ENCODE measurements around the gene LGALS3BP.
A peak's percentile ranks its signal among the peaks of the same experiment; 100 is the strongest.
"Not testable (repeated sequence)": the region's sequence is repeated elsewhere in the genome, so short reads cannot be mapped to it uniquely, and the experiment has no call there.

Gene LGALS3BP

DNA sequence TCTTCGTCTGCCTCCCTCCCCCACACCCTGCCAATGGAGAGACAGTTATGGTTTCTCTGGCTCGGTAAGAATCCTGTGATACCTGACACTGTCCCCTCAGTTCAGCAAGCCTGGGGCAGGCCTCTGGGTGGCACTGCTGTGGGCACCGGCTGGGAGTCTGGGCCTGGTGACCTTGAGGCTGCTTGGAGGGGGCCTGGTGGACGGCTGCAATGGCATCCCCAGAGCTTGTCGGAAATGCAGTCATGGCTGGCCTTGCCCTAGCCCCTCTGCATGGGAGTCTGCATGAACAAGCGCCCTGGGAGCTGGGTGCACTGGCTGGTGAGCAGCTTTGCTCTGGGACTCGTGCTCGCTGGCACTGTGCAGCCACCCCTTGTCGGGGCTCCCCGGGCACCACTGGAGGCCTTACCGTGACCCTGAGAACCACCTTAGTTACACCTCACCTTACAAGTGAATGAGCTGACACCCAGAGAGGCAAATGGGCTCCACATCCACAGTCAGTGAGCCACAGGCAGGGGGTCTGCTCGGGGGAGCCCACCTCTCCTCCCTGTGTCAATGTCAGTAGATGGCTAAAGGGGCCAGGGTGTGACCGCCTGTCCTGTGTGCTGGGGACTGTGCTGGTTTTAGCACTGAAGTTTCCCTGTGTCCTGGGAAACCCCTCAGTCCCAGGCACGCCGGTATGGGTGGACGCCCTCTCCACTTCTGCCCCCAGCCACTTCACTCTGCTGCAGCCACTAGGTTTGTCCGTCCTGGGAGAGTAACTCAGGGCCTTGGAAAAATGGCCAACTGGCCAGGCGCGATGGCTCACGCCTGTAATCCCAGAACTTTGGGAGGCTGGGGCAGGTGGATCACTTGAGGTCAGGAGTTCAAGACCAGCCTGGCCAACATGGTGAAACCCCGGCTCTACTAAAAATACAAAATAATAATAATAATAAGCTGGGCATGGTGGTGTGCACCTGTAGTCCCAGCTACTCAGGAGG lies 1.4 kb downstream of the LGALS3BP start:
- no peak for DNase-seq

DNA sequence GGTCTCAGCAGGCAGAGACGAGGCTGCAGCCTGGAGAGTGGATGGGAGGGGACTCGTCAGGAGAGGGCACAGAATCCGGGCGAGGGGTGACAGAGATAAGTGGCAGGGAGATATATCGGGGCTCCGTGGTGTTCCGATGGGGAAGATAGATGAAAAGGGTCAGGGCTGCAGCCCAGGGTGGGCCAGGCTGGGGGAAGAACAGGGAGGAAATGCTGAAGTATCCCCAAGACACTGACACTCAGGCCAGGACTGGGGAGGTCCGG lies 2.1 kb downstream of the LGALS3BP start:
- DNase-seq: no peak

DNA sequence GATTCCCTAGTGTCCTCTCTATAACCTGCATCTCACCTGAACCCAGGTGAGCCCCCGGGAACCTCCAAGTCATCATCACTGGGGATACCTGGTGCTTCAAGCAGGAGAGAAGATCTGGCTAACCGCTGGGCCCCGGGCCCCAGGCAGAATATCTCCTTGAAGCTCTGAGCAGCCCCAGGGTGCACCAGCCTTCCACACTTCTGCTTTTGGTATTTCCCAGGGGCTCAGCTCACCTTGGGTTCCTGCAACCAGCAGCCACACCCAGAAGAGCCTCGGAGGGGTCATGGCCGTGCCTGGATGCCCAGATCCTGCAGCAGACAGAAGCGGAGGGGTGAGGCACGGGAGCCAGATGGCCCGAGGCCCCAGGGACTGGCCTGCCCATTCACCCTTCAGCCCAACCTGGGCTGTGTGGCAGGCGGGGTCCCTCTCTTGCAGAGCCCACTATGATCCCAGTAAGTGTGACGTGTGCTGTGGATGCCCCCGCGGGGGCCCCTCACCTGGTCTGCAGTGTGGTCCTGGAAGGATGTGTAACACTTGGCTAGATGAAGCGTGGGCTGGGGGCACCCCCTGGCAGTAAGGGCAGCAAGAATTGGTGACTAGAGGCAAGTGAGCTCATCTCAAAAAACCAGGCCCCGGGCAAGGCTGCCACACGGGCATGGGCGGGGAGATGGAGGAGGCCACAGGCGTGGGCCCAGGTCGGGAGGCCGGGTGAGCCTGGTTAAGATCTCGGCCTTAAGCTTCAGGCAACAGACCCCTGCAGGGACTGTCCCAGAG lies 2.6 kb downstream of the LGALS3BP start:
- no peak for DNase-seq

DNA sequence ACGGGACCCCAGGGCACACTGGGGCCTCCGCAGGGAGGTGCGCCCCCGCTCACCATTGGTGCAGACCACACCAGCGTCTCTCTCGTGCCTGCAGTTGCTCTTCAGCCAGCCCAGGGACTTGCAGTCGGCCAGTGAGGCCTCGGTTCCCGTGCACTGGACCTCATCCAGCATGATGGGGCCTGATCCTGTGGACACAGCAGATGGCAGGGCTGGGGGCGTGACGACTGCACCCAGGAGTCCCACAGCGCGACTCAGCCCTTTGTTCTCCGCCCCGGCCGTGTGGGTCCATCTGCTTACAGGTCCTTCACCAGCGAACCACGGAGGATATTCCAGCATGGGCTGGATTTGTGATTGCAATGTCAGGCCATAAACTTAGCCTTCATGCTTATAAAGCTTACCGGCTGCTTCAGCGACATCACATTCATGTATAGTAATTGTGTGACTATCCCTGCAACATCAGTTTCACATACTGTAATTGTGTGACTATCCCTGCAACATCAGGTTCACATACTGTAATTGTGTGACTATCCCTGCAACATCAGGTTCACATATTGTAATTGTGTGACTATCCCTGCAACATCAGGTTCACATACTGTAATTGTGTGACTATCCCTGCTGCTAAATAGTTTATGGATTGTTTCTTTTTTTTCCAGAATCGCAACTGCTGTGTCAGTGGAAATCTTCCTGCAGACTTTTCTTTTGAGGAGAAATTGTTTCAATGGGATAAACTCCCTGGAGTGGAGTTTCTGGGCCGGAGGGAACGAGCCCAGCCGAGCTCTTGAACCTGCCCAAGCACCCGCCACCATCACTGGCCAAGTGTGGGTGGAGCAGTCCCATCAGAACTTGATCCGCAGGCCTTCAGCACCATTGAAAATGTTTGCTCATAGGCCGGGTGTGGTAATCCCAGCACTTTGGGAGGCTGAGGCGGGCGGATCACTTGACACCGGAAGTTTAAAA lies 4.8 kb downstream of the LGALS3BP start:
- no peak for DNase-seq

DNA sequence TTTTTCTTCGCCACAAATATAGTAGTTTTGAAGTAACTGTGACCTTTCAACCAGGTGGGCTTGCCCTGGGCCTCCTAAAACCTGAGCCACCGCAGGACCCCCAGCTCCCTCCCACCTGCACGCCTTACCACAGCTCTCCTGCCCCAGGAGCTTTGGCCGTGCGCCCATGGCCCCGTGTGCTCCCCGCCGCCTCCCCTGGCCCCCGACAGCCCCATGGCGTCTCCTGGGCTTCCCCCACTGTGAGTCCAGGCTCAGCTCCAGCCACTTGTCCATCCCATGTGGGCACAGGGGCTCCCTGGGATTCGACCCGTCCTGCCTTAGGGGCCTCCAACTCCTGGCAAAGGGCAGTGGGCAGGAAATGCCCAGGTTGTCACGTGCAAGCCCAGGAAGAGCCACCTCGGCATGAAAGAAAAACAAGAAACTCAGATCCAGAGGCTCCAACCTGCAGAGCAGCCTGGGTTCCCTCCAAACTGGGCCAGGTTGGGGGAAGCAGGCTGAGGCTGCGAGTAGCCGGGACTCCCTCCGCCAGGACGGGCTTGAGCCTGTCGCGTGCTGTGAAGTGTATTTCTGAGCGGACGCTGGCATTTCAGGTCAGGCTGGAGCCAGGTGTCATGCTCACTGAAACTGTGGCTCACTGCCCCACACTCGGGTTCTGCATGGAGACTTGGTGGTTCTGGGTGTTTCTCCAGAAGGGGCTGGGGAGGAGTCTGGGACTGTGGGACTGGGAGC lies 5.8 kb downstream of the LGALS3BP start:
- no peak for DNase-seq

DNA sequence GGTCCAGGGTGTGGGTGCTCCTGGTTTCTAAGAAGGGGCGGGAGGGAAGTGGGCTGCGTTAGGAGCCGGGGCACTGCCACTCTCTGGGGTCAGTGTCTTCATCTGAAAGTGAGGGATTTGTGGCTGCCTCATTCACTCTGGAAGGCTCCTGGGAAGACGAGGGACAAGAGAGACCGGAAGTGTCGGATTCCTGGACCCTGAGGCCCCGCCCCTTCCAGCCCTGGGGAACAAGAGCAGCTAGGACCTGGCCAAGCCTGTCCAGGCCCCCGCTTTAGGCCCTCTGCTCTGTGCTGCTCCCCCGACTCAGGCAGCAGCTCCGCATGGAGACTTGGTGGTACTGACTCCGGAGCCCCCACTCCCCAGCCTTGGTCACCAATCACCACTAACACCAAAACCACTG lies 6.5 kb downstream of the LGALS3BP start:
- no peak for DNase-seq

DNA sequence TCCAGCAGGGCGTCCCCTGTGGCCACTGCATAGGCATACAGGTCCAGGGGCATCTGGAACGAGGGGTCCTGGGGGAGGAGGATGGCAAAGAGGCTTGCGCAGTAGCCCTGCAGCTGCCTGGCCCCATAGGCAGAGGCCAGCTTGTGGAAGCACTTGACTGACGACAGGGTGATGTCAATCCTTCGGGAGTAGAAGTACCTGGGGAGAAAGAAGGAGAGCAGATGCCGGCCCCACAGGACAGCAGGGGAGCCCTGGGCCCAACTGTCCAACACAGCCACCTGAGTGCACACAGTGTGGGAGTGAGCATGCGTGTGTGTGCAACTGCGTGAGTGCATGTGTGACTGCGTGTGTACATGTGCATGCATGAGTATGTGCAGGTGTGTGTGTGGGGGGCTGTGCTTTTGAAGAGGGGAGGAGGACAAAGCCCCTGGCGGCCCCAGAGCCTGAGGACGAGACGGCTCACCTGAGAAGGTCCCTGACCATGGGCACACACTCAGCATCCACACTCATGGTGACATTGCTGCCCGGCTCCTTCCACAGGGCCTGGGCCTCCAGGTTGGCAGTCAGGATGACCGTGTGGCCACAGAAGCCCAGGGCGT lies 7.1 kb downstream of the LGALS3BP start:
- DNase-seq: no peak

DNA sequence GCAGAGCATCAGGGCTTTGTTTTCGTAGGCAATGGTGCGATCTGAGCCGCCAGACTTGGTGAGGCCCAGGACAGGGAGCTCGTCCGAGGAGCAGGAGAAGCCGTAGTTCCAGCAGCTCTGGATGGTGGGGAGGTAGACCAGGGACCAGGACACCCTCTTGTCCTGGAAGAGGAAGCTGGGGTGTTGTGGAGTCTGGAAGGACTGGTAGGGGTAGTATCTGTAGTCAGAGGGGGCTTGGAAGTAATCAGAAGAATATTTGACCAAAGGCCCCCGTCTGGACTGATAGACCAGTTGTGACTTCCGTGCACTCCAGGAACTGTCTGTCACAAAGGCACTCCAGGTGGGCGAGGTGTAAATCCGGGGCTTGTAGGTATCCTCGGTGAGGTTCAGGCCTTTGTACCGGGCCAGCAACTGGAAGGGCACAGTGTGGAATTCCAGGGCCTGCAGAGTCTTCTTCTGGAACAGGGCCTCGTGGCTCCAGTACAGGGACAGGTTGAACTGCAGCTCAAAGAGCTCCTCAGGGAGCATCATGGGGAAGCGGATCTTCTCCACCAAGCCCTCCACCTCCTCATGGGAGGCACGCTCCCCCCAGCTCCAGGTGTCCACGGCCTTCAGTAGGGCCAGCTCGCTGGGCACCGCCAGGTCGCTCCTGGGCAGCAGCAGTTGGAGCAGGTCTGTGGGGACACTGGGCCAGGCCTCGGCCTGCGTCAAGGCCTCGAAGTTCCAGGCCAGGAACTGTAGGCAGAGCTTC lies 7.8 kb downstream of the LGALS3BP start:
- DNase-seq: no peak

DNA sequence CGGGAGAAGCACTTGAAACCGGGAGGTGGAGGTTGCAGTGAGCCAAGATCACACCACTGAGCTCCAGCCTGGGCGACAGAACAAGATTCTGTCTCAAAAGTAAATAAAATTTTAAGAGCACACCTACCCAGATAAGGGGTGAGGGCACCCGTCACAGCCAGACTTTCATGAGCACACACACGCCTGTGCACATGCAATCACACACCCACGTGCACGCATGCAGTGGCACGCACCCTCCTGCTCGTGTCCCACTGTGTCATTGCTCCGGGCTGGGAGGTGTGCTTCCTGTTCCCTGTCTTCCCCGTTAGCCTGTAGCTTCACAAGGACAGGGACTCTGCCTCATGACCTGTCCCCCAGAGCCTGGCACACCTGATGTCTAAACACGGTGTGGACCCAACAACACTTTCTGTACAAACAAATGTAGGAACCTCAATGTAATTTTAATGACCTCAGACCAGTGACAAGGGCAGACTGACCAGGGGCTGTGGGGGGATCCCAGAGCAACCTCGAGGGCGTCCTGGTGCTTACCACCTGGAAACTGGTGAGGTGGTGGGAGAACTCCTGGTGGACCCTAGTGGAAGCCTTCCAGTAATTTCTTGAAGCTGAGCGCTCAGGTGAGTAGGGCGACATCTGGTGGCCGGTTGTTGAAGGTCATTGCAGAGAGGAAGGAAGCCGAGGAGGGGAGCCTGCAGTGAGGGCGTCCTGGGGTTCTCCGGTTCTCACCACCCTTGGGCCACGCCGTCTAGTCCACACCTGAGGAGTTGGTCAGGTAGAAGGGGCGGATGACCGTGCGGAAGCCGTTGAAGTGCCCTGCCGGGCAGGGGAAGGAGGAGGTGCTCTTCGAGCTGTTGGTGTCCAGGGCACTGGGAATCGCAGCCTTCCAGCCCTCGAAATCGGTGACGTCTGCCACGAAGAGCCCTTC lies 8.6 kb downstream of the LGALS3BP start:
- DNase-seq: no peak

DNA sequence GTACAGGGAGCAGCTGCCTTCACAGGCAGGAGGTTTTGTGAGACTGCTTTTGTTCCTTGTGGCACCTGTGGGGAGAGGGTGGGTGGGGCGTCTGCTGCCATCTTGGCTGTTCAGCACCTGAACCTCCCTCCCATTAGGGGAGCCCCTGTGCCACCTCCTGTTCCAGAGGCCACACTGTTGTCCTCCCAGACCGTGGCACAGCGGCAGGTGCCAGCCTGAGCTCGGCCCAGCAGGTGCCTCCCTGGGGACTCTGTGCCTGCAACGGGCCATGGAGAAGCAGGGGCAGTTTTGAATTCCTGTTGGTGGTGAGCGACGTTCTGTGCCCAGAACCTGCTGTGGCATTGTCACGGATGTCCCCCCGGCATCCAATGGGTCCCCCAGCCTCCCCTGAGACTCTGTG lies 9.9 kb downstream of the LGALS3BP start:
- DNase-seq: no peak

DNA sequence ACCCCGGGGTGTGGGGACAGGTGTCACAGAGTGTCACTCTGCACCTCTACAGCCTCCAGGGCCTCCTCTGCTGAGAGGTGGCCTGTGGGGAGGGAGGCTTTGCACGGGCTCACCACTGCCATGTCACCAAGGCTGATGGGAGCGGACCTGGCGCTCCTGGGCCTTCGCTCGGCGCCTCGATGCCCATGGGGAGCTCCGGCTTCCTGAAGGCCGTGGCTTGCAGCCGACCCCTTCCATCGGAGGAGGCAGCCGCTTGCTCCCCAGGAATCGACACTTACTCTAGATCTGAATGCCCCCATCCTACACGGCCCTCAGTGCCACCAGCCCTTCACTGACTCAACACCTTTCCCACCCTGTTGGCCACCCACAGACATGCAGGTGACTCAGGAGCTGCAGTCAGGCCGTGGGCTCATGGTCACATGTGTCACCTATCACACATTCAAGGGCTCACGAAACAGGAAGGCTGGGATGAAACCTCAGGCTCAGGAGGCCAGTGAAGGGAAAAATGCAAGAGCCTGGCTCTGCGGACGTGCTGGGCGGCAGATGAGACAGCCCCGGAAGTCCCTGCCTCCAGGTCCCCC lies 11.9 kb downstream of the LGALS3BP start:
- no peak for DNase-seq

DNA sequence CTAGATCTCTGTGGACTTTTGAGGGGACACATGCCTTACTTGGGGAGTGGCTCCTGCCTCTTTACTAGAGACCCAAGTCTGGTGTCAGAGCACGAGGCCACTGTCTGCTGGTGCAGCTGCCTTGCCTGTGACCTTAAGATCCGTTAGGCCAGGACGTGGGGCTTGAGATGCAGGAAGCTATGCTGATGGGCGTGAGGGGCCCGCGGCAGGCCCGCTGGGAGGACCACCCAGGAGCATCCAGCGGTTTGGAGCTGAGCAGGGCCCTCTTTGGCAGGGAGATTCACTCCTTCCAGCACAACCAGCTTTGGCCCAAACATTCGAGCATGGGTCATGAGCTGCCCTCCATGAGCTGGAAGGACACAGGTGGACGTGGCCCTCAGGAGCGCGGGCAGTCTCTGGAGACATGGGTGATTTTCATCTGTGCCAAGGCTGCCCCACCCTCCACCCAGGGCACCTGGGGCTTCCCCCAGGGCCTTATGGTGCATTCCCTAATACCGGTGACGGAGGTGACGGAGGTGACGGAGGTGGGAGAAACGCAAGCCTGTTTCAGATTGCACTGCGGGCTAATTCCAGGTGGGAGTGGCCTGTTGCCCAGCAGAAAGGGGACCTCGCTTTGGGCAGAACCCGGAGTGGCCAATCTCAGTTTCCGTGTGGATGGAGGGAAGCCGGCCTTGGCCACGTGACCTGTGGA lies 12.7 kb downstream of the LGALS3BP start:
- no peak for DNase-seq

DNA sequence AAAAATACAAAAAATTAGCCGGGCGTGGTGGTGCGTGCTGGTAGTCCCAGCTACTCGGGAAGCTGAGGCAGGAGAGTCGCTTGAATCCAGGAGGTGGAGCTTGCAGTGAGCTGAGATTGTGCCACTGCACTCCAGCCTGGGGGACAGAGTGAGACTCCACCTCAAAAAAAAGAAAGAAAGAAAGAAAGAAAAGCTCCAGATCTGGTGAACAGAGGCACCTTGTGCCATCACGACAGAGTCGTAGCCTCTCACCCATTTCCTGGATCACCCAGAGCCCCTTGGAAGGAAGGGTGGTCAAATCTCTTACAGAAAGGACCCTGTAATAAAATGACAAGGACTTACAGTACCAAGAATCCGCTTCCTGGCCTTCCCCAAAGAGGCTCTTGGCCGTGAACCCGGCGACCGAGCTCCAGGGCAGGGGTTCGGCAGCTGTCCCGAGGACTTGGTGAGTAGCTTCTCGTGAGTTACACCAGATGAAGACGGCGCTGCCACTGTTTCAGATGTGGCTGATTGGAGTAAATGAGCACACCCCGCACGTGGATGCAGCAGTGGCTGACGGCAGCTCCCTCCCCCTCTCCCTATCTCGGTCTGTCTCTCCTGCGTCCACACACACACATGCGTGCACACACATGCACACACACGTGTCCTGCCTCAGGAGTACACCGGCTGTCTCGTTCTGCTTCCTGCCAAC lies 13.5 kb downstream of the LGALS3BP start:
- no peak for DNase-seq

DNA sequence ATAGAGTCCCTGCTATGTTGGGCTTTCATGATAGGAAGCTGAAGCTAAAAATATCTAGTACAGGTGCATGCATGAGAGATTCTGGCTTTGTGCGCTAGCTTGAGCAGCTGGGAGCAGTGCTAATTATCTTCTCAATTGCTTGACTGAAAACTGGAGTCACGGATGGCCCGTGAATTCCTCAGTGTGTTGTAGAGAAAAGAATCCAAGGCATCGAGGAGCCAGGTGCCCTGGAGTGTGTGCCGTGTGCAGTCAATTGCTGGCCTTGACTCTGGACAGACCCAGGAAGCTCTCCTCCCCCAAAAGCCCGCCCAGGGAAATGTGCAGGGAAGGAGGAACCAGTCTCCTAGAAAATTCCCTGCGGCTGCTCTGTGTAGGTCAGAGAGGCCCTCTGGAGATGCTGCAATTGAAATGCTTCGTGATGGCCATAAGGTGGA lies 14.2 kb downstream of the LGALS3BP start:
- DNase-seq: peak; percentile 56

DNA sequence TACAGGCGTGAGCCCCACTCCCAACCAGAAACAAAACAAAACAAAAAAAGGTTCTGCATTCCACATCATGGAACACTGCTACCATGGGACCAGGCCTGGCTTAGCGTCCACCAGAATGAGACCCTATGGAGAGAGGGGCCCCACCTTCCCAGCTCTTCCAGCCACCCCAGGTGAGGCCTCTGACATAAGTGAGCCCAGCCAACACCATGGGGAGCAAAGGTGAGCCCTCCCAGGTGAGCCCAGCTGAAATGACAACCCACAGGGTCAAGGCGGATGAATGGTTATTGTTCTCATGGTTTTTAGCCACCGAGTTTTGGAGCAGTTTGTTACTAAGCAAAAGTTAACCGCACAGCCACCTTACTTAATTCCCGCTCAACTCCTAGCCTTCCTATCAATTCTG lies 16.3 kb downstream of the LGALS3BP start:
- DNase-seq: no peak

DNA sequence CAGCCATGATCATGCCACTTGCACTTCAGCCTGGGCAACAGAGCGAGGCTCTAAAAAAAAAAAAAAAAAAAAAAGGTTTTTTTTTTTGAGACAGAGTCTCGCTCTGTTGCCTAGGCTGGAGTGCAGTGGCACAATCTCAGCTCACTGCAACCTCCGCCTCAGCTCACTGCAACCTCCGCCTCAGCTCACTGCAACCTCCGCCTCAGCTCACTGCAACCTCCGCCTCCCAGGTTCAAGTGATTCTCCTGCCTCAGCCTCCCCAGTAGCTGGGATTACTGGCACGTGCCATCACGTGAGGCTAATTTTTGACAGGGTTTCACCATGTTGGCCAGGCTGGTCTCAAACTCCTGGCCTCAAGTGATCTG lies 16.8 kb downstream of the LGALS3BP start:
- not testable (repeated sequence) for DNase-seq

DNA sequence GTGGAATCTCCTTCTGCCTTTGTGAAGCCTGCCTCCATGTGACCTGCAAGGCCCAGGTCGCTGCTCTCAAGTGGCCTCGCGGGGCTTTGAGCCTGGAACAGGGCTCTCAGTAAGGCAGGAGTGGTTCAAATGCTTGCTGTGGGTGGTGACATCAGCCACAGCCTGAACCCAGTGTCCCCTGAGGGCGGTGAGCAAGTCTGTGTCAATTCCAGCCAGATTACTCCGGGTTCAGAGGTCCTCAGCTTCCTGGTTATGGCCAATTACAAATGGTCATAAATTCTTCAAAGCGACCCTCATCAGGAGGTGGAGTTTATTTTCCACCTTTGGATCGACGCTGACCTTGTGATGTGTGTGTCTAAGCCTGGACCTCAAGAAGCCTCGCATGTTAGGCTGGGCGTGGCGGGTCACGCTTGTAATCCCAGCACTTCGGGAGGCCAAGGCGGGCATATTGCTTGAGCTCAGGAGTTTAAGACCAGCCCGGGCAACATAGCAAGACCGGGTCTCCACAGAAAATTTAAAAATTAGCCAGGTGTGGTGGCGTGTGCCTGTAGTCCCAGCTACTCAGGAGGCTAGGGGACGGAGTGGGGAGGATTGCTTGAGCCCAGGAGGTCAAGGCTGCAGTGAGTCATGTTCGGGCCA lies 17.3 kb downstream of the LGALS3BP start:
- DNase-seq: no peak

DNA sequence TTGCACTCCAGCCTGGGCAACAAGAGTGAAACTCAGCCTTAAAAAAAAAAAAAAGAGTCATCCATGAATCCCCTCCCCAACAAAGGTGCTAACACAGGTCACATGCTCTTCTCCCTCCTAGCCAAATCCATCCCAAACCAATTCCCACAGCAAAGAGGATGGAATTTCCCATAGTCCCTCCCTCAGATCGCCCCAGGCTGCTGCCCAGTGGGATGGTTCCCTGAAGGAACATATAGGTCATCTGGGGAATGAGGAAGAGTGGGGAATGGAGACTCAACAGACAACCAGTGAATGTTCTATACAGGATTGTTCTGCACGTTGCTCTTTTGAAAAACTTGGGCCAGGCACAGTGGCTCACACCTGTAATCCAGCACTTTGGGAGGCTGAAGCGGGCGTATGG lies 18.2 kb downstream of the LGALS3BP start:
- DNase-seq: no peak

Measured in NCI-H187 treated with DMSO at 0.1 percent for 48 hours (cell line).